ENCODE measurements around the gene SCAPER. TPM values are rescaled to one million over a fixed set of nuclear protein-coding genes. Genes with fewer than 3 reads are reported as not detected.
A peak's percentile ranks its signal among the peaks of the same experiment; 100 is the strongest.

Gene SCAPER
- total RNA-seq, 1 experiment from 2014 or later, result 8.3 TPM

- Histone ChIP-seq H3K4me3 (ENCODE audit: insufficient read depth, low read depth, low read length) (peak overlapping the region; percentile 25), H3K27me3 (ENCODE audit: control insufficient read depth, insufficient read depth, low read length) (peaks cover 99% of the 10 kb centered on the region), H3K36me3 (replicated peaks; ENCODE audit: control insufficient read depth, insufficient read depth, low read length) (no peaks in the 10 kb centered on the region)
- peak; percentile 96 for DNase-seq
Measured at GRCh38 chr15:76342382-76343201, 562.5 kb downstream of the SCAPER start.

DNA sequence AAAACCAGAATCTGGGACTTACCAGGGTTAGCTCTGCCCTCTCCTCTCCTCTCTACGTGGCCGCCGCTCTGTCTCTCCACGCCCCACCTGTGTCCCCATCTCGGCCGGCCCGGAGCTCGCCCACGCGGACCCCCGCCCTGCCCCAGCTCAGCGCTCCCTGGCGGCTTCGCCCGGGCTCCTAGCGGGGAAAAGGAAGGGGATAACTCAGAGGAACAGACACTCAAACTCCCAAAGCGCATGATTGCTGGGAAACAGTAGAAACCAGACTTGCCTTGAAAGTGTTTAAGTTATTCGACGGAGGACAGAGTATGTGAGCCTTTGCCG lies 563.1 kb downstream of the SCAPER start:
- Histone ChIP-seq H3K4me3 (ENCODE audit: insufficient read depth, low read depth, low read length) (peak overlapping the region; percentile 29; the same call in 1 of the 2 replicates), H3K27me3 (ENCODE audit: control insufficient read depth, insufficient read depth, low read length) (peaks cover 99% of the 10 kb centered on the region), H3K36me3 (replicated peaks; ENCODE audit: control insufficient read depth, insufficient read depth, low read length) (no peaks in the 10 kb centered on the region)
- peak; percentile 70 for DNase-seq

- peaks cover 99% of the 10 kb centered on the region for H3K27me3 ChIP-seq (ENCODE audit: control insufficient read depth, insufficient read depth, low read length)
- peak; percentile 88 for DNase-seq
- H3K36me3 ChIP-seq (replicated peaks; ENCODE audit: control insufficient read depth, insufficient read depth, low read length), result no peaks in the 10 kb centered on the region
- peak overlapping the region; percentile 29 for H3K4me3 ChIP-seq (ENCODE audit: insufficient read depth, low read depth, low read length)
Measured at GRCh38 chr15:76341366-76342057, 563.6 kb downstream of the SCAPER start.

DNA sequence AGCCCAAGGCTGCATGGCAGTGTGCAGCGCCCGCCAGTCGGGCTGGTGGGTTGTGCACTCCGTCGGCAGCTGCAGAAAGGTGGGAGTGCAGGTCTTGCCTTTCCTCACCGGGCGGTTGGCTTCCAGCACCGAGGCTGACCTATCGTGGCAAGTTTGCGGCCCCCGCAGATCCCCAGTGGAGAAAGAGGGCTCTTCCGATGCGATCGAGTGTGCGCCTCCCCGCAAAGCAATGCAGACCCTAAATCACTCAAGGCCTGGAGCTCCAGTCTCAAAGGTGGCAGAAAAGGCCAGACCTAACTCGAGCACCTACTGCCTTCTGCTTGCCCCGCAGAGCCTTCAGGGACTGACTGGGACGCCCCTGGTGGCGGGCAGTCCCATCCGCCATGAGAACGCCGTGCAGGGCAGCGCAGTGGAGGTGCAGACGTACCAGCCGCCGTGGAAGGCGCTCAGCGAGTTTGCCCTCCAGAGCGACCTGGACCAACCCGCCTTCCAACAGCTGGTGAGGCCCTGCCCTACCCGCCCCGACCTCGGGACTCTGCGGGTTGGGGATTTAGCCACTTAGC lies 564.3 kb downstream of the SCAPER start:
- DNase-seq, result no peak
- H3K4me3 ChIP-seq (ENCODE audit: insufficient read depth, low read depth, low read length), result peak overlapping the region; percentile 29; the same call in 1 of the 2 replicates
- H3K36me3 ChIP-seq (replicated peaks; ENCODE audit: control insufficient read depth, insufficient read depth, low read length), result no peaks in the 10 kb centered on the region
- peaks cover 97% of the 10 kb centered on the region for H3K27me3 ChIP-seq (ENCODE audit: control insufficient read depth, insufficient read depth, low read length)

GRCh38 chr15:76340198-76340802 lies 564.8 kb downstream of the SCAPER start:
- DNase-seq, result peak; percentile 75

GRCh38 chr15:76339305-76340197 lies 565.6 kb downstream of the SCAPER start:
- H3K27me3 ChIP-seq (ENCODE audit: control insufficient read depth, insufficient read depth, low read length), result peaks cover 93% of the 10 kb centered on the region
- peak overlapping the region; percentile 29; the same call in 1 of the 2 replicates for H3K4me3 ChIP-seq (ENCODE audit: insufficient read depth, low read depth, low read length)
- peak; percentile 72 for DNase-seq
- H3K36me3 ChIP-seq (replicated peaks; ENCODE audit: control insufficient read depth, insufficient read depth, low read length), result no peaks in the 10 kb centered on the region

More at GRCh38 chr15:76340198-76340802, 564.8 kb downstream of the SCAPER start:
- Histone ChIP-seq H3K27me3 (ENCODE audit: control insufficient read depth, insufficient read depth, low read length) (peaks cover 97% of the 10 kb centered on the region), H3K36me3 (replicated peaks; ENCODE audit: control insufficient read depth, insufficient read depth, low read length) (no peaks in the 10 kb centered on the region), H3K4me3 (ENCODE audit: insufficient read depth, low read depth, low read length) (peak overlapping the region; percentile 29; the same call in 1 of the 2 replicates)

- peak; percentile 47 for DNase-seq
- Histone ChIP-seq H3K4me3 (ENCODE audit: insufficient read depth, low read depth, low read length) (no peak overlapping the region), H3K36me3 (replicated peaks; ENCODE audit: control insufficient read depth, insufficient read depth, low read length) (no peaks in the 10 kb centered on the region), H3K27me3 (ENCODE audit: control insufficient read depth, insufficient read depth, low read length) (peaks cover 87% of the 10 kb centered on the region)
Measured at GRCh38 chr15:76338486-76339304, 566.4 kb downstream of the SCAPER start.

GRCh38 chr15:76337696-76338485 lies 567.2 kb downstream of the SCAPER start:
- peak; percentile 82 for DNase-seq
- H3K4me3 ChIP-seq (ENCODE audit: insufficient read depth, low read depth, low read length), result peak overlapping the region; percentile 26; the same call in 1 of the 2 replicates
- H3K27me3 ChIP-seq (ENCODE audit: control insufficient read depth, insufficient read depth, low read length), result peaks cover 79% of the 10 kb centered on the region
- H3K36me3 ChIP-seq (replicated peaks; ENCODE audit: control insufficient read depth, insufficient read depth, low read length), result no peaks in the 10 kb centered on the region

GRCh38 chr15:76337059-76337695 lies 568.0 kb downstream of the SCAPER start:
- Histone ChIP-seq H3K36me3 (replicated peaks; ENCODE audit: control insufficient read depth, insufficient read depth, low read length) (no peaks in the 10 kb centered on the region), H3K27me3 (ENCODE audit: control insufficient read depth, insufficient read depth, low read length) (peaks cover 76% of the 10 kb centered on the region), H3K4me3 (ENCODE audit: insufficient read depth, low read depth, low read length) (peak overlapping the region; percentile 27; the same call in 1 of the 2 replicates)
- peak; percentile 40 for DNase-seq

GRCh38 chr15:76336254-76337058 lies 568.7 kb downstream of the SCAPER start, which contains the start of gene ISL2:
Gene ISL2 (plus strand): TSS chr15:76336773. CDS start chr15:76336884, 111 bp downstream.
- peak; percentile 97 for DNase-seq
- Histone ChIP-seq H3K4me3 (ENCODE audit: insufficient read depth, low read depth, low read length) (peak within 1 kb of the TSS; percentile 39), H3K36me3 (replicated peaks; ENCODE audit: control insufficient read depth, insufficient read depth, low read length) (no peaks in the 10 kb centered on the region), H3K27me3 (ENCODE audit: control insufficient read depth, insufficient read depth, low read length) (peaks cover 68% of the 10 kb centered on the region)
